Large intestine (tissue), 3 donors: ENCODE results near the gene KRT80. TPM values are rescaled to one million over a fixed set of nuclear protein-coding genes. Genes with fewer than 3 reads are reported as not detected.

ENCODE experiments used
- DNase-seq, 2 donors: peaks; one replicate each; pipeline versions ENCODE4 v3.0.0 to v3.0.0-alpha.2; 2013
- H3K27ac ChIP-seq: one replicate; pipeline ENCODE4 v1.5.1; 2013; ENCODE audit warnings: low read length
- H3K27me3 ChIP-seq: 2 replicates; pipeline ENCODE4 v1.6.1; 2013; ENCODE audit warnings: low read length; ENCODE audit not compliant: control insufficient read depth, insufficient read depth
- H3K36me3 ChIP-seq: 2 replicates; pipeline ENCODE4 v1.6.1; 2013; ENCODE audit warnings: low read length; ENCODE audit not compliant: control insufficient read depth, insufficient read depth
- H3K4me1 ChIP-seq: one replicate; pipeline ENCODE4 v1.6.1; 2013; ENCODE audit warnings: low read length; ENCODE audit not compliant: control insufficient read depth, insufficient read depth
- H3K4me3 ChIP-seq: one replicate; pipeline ENCODE4 v1.5.1; 2013; ENCODE audit warnings: low read length
- H3K9me3 ChIP-seq: one replicate; pipeline ENCODE4 v1.6.1; 2013; ENCODE audit warnings: mild to moderate bottlenecking, low read depth, low read length, moderate library complexity; ENCODE audit not compliant: control insufficient read depth
- WGBS: methylation state at CpG from one replicate; pipeline ENCODE4 v1.1.5; 2013; ENCODE audit warnings: low lambda C conversion rate; ENCODE audit not compliant: insufficient coverage; 5-methylcytosine and 5-hydroxymethylcytosine counted together
- polyA plus RNA-seq: library from polyadenylated mRNA; unstranded; fragments of 120-200 nt; gene quantifications from one replicate; pipeline ENCODE4 v1.2.1, GENCODE V29; 2013

KRT80 gene
- polyA plus RNA-seq, 1 donor: 0.45 TPM

GRCh38 chr12:52145228-52146088, 46.4 kb downstream of the KRT80 start:
- H3K4me1 ChIP-seq: peaks cover 43% of the 10 kb centered on the region
- WGBS: 100% methylated on average over 3 of the region's 18 CpGs
- H3K27me3 ChIP-seq: no peaks in the 10 kb centered on the region
- H3K4me3 ChIP-seq: no peak overlapping the region
- no peak for DNase-seq
- H3K9me3 ChIP-seq: no peaks in the 10 kb centered on the region
- no peaks in the 10 kb centered on the region for H3K36me3 ChIP-seq
- H3K27ac ChIP-seq: no peak overlapping the region

- no CpG with 5 or more reads among the region's 16 CpGs for WGBS
- peaks cover 38% of the 10 kb centered on the region for H3K4me1 ChIP-seq
- H3K36me3 ChIP-seq: no peaks in the 10 kb centered on the region
- no peaks in the 10 kb centered on the region for H3K9me3 ChIP-seq
- no peak overlapping the region for H3K27ac ChIP-seq
- no peak overlapping the region for H3K4me3 ChIP-seq
- DNase-seq: no peak
- H3K27me3 ChIP-seq: no peaks in the 10 kb centered on the region
Measured at GRCh38 chr12:52144512-52145227, 47.1 kb downstream of the KRT80 start.

- Histone ChIP-seq H3K27ac (no peak overlapping the region), H3K9me3 (no peaks in the 10 kb centered on the region), H3K4me1 (peaks cover 17% of the 10 kb centered on the region), H3K27me3 (no peaks in the 10 kb centered on the region), H3K4me3 (no peak overlapping the region), H3K36me3 (no peaks in the 10 kb centered on the region)
- WGBS: no CpG with 5 or more reads among the region's 5 CpGs
- DNase-seq: no peak
Measured at GRCh38 chr12:52142431-52142830, 49.4 kb downstream of the KRT80 start.

- DNase-seq: no peak
- no CpG with 5 or more reads among the region's 8 CpGs for WGBS
- Histone ChIP-seq H3K36me3 (no peaks in the 10 kb centered on the region), H3K27ac (no peak overlapping the region), H3K27me3 (no peaks in the 10 kb centered on the region), H3K4me3 (no peak overlapping the region), H3K9me3 (no peaks in the 10 kb centered on the region), H3K4me1 (peaks cover 13% of the 10 kb centered on the region)
Measured at GRCh38 chr12:52141875-52142274, 49.9 kb downstream of the KRT80 start.

- H3K9me3 ChIP-seq: no peaks in the 10 kb centered on the region
- no peak for DNase-seq
Measured at GRCh38 chr12:52141306-52141705, 50.5 kb downstream of the KRT80 start.

GRCh38 chr12:52139579-52140062, 52.2 kb downstream of the KRT80 start:
- H3K4me1 ChIP-seq: peaks cover 7% of the 10 kb centered on the region
- H3K36me3 ChIP-seq: no peaks in the 10 kb centered on the region
- no peaks in the 10 kb centered on the region for H3K27me3 ChIP-seq
- no CpG with 5 or more reads among the region's 5 CpGs for WGBS
- DNase-seq: no peak
- no peak overlapping the region for H3K4me3 ChIP-seq
- H3K9me3 ChIP-seq: no peaks in the 10 kb centered on the region
- no peak overlapping the region for H3K27ac ChIP-seq

More at GRCh38 chr12:52141306-52141705, 50.5 kb downstream of the KRT80 start:
- Histone ChIP-seq H3K36me3 (no peaks in the 10 kb centered on the region), H3K4me1 (peaks cover 7% of the 10 kb centered on the region), H3K27ac (no peak overlapping the region), H3K4me3 (no peak overlapping the region), H3K27me3 (no peaks in the 10 kb centered on the region)
- WGBS: no CpG with 5 or more reads among the region's 4 CpGs

- Histone ChIP-seq H3K27me3 (no peaks in the 10 kb centered on the region), H3K9me3 (no peaks in the 10 kb centered on the region), H3K36me3 (no peaks in the 10 kb centered on the region), H3K27ac (no peak overlapping the region), H3K4me1 (peaks cover 7% of the 10 kb centered on the region), H3K4me3 (no peak overlapping the region)
- no peak for DNase-seq
- no CpG with 5 or more reads among the region's 13 CpGs for WGBS
Measured at GRCh38 chr12:52139147-52139546, 52.7 kb downstream of the KRT80 start.

- H3K4me1 ChIP-seq: no peaks in the 10 kb centered on the region
- no peak for DNase-seq
- H3K27me3 ChIP-seq: no peaks in the 10 kb centered on the region
- no peaks in the 10 kb centered on the region for H3K9me3 ChIP-seq
- H3K27ac ChIP-seq: no peak overlapping the region
- no peaks in the 10 kb centered on the region for H3K36me3 ChIP-seq
- WGBS: no CpG with 5 or more reads among the region's 5 CpGs
- H3K4me3 ChIP-seq: no peak overlapping the region
Measured at GRCh38 chr12:52137746-52138145, 54.1 kb downstream of the KRT80 start.

GRCh38 chr12:52132754-52133161, 59.1 kb downstream of the KRT80 start:
- WGBS: no CpG with 5 or more reads among the region's 3 CpGs
- Histone ChIP-seq H3K4me3 (no peak overlapping the region), H3K27ac (no peak overlapping the region), H3K4me1 (no peaks in the 10 kb centered on the region), H3K9me3 (no peaks in the 10 kb centered on the region), H3K27me3 (no peaks in the 10 kb centered on the region), H3K36me3 (no peaks in the 10 kb centered on the region)
- no peak for DNase-seq

GRCh38 chr12:52130711-52131110, 61.1 kb downstream of the KRT80 start:
- 100% methylated on average over 1 of the region's 5 CpGs for WGBS
- DNase-seq: no peak

More at GRCh38 chr12:52130711-52131110, 61.1 kb downstream of the KRT80 start:
- no peaks in the 10 kb centered on the region for H3K27me3 ChIP-seq
- H3K36me3 ChIP-seq: no peaks in the 10 kb centered on the region
- no peaks in the 10 kb centered on the region for H3K9me3 ChIP-seq
- H3K4me1 ChIP-seq: no peaks in the 10 kb centered on the region
- no peak overlapping the region for H3K27ac ChIP-seq
- no peak overlapping the region for H3K4me3 ChIP-seq
